Central memory CD8-positive, alpha-beta T cell (primary cell): ENCODE measurements around the gene GPI.
"Not testable (repeated sequence)": the region's sequence is repeated elsewhere in the genome, so short reads cannot be mapped to it uniquely, and the experiment has no call there.

Experiments
- ATAC-seq: fragments of 150-1000 bp; cut with Tn5 transposase; replicated peaks from 2 replicates; pipeline ENCODE4 v1.10.0; 2022; ENCODE audit warnings: mild to moderate bottlenecking, moderate FRiP score, moderate number of reproducible peaks; ENCODE audit not compliant: poor library complexity, severe bottlenecking; ENCODE audit errors: extremely low read depth
- DNase-seq, 2 donors: peaks; one replicate each; pipeline ENCODE4 v3.0.0; 2021; ENCODE audit warnings: low spot score in 2 of 2
- H3K27ac Mint-ChIP-seq: one replicate; pipeline ENCODE4 v1.8.0; 2022; ENCODE audit warnings: low read depth, mild to moderate bottlenecking, moderate library complexity, mixed read lengths
- H3K27me3 Mint-ChIP-seq: one replicate; pipeline ENCODE4 v1.8.0; 2022; ENCODE audit warnings: mixed read lengths
- H3K36me3 Mint-ChIP-seq: one replicate; pipeline ENCODE4 v1.8.0; 2022; ENCODE audit warnings: mild to moderate bottlenecking, moderate library complexity, mixed read lengths; ENCODE audit not compliant: insufficient read depth
- H3K4me1 Mint-ChIP-seq: one replicate; pipeline ENCODE4 v1.8.0; 2022; ENCODE audit warnings: mixed read lengths
- H3K4me3 Mint-ChIP-seq: one replicate; pipeline ENCODE4 v1.8.0; 2022; ENCODE audit warnings: mild to moderate bottlenecking, moderate library complexity, mixed read lengths
- H3K9me3 Mint-ChIP-seq: one replicate; pipeline ENCODE4 v1.8.0; 2022; ENCODE audit warnings: mixed read lengths

Gene GPI

DNA sequence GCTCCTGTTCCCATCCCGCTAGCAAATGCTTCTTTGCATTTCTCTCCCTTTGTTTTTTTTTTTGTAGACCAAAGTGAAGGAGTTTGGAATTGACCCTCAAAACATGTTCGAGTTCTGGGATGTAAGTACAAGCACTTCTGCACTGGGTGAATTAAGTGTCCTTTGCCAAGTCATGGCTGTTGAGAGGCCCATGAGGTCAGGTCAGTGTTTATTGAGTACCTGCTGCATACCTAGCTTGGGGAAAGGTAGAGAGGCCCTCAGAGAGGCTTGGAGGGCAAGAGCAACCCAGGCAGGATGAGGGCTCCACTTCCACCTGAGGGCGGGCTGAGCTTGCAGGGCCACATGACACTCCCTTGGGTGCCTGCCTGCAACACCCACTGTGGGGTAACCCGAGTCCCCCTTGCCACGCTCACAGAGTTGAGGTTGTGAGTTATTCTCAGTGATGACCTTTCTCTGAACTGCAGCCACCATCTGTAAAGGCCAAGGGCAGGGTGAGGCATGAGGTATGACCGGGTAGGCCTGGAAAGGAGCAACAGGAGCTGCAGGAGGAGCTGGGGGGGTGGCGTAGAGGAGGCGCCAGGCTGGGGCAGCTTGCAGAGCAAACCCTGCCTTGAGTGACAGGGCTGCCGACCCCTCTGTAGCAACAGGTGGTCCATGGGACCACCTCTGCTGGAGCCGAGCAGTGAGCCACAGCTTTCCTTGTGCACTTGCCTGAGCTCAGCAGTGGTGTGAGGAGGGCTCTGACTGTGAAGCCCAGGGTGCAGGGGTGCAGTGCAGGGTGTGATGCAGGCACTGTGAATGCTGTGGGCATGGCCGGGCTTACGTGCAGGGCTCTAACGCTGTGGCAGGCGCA, 16.6 kb downstream of the GPI start:
- Mint-ChIP-seq H3K27me3 (no peaks in the 10 kb centered on the region), H3K36me3 (peaks cover 31% of the 10 kb centered on the region), H3K27ac (no peak overlapping the region), H3K9me3 (no peaks in the 10 kb centered on the region), H3K4me1 (peaks cover 30% of the 10 kb centered on the region), H3K4me3 (no peak overlapping the region)
- ATAC-seq: no peak
- no peak for DNase-seq

DNA sequence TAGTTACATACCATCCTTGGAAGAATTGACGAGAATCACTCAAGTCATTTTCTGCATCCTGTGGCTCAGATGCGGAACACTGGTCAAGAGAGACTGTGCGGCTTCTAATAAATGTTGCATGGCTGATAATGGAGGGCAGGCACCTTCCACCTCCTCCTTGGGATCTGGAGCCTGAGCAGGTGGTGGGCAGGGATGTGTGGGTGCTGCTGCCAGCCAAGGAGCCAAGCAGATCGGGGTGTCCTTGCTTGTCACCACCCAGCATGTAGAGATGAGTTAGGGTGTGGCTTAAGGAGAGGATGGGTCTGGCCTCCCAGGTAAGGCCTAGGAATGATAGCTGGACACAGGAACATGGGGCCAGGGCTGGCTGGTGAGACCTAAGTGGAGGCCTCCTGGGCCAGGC, 17.5 kb downstream of the GPI start:
- no peak for ATAC-seq
- no peak for DNase-seq
- no peak overlapping the region for H3K4me3 Mint-ChIP-seq

DNA sequence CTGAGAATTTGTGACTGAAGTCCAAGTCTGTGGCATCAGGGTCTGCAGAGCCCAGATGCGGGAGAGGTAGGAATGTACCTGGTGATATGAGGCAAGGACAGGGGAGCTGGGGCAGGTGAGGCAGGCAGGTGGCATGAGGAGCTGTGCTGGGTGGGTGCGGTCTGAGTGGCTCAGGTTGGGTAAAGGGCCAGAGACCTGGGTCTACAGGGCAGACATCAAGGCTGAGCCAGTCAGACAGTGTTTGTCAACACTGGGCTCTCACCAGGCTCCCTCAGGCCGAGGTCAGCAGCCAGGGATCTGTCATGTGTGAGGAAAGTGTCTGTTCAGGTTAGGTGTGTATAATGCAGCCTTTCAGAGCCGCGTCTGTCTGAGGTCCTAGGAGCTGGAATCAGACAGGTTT, 18.6 kb downstream of the GPI start:
- peaks cover 26% of the 10 kb centered on the region for H3K36me3 Mint-ChIP-seq
- no peak for DNase-seq
- H3K4me1 Mint-ChIP-seq: peaks cover 30% of the 10 kb centered on the region
- H3K27me3 Mint-ChIP-seq: no peaks in the 10 kb centered on the region
- peak overlapping the region; percentile 71 for H3K27ac Mint-ChIP-seq
- no peaks in the 10 kb centered on the region for H3K9me3 Mint-ChIP-seq
- H3K4me3 Mint-ChIP-seq: no peak overlapping the region
- no peak for ATAC-seq

More for the DNA sequence above, 17.5 kb downstream of the GPI start:
- H3K36me3 Mint-ChIP-seq: peaks cover 30% of the 10 kb centered on the region
- no peaks in the 10 kb centered on the region for H3K9me3 Mint-ChIP-seq
- H3K27me3 Mint-ChIP-seq: no peaks in the 10 kb centered on the region
- peak overlapping the region; percentile 71 for H3K27ac Mint-ChIP-seq
- peaks cover 30% of the 10 kb centered on the region for H3K4me1 Mint-ChIP-seq

DNA sequence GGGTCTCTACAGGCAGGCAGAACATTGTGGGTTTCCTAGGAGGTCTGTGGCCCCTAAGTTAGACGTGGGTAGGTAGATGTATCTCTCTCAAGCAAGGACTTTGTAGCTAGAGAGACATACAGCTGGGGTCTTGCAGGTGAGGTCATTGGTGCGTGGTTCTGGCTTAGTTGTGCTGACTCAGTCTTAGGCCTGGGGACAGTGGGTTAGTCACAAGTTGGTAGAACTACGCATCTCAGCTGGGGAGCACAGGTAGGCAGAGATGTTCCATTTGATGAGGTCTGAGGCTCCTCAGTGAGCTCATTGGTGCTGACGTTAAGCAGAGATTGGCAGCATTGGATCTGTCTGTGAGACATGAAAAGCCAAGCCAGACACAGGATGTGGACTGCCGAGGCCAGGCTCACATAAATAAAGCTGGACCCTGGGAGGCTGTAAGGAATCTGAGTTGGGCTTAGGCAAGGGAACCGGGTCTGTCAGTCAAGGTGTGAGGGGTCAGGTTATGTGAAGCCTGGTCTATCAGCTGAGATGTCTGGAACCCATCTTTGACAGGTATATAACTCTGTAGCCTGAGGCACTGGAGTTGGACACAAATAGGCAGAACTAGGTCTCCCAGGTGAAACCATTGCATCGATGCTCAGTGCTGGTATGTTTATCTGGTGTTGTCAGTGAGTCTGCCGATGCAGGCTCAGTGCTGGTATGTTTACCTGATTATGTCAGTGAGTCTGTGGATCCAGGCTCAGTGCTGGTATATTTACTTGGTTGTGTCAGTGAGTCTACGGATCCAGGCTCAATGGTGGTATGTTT, 21.8 kb downstream of the GPI start:
- DNase-seq (no peak), ATAC-seq (no peak)
- Mint-ChIP-seq H3K4me1 (peaks cover 30% of the 10 kb centered on the region), H3K27me3 (no peaks in the 10 kb centered on the region), H3K4me3 (no peak overlapping the region), H3K27ac (peak overlapping the region; percentile 88), H3K36me3 (peaks cover 21% of the 10 kb centered on the region), H3K9me3 (no peaks in the 10 kb centered on the region)

DNA sequence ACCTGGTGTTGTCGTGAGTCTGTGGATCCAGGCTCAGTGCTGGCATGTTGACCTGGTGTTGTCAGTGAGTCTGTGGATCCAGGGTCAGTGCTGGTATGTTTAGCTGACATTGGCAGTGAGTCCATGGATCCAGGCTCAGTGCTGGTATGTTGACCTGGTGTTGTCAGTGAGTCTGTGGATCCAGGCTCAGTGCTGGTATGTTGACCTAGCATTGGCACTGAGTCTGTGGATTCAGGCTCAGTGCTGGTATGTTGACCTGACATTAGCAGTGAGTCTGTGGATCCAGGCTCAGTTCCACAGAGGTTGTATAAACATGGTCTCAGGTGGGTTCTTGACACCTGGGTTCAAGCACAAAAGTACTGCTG, 22.4 kb downstream of the GPI start:
- ATAC-seq: no peak
- DNase-seq: no peak
- Mint-ChIP-seq H3K27ac (no peak overlapping the region), H3K27me3 (no peaks in the 10 kb centered on the region), H3K4me3 (no peak overlapping the region), H3K4me1 (peaks cover 29% of the 10 kb centered on the region), H3K9me3 (no peaks in the 10 kb centered on the region), H3K36me3 (peaks cover 21% of the 10 kb centered on the region)

DNA sequence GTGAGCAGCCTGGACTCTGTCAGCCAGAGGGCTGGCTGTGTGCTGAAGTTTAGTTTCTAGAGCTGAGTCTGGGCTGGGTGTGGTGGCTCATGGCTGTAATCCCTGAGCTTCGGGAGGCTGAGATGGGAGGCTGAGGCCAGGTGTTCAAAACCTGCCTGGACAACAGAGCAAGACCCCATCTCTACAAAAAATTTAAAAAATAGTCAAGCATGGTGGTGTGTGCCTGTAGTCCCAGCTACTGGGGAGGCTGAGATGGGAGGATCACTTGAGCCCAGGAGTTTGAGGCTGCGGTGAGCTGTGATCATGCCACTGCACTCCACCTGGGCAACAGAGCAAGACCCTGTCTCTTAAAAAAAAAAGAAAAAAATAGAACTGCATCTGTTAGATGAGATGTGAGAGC, 23.7 kb downstream of the GPI start:
- not testable (repeated sequence) for H3K9me3 Mint-ChIP-seq, H3K27ac Mint-ChIP-seq, H3K27me3 Mint-ChIP-seq, H3K4me3 Mint-ChIP-seq, DNase-seq, ATAC-seq
- H3K4me1 Mint-ChIP-seq: peaks cover 16% of the 10 kb centered on the region
- H3K36me3 Mint-ChIP-seq: peaks cover 16% of the 10 kb centered on the region

DNA sequence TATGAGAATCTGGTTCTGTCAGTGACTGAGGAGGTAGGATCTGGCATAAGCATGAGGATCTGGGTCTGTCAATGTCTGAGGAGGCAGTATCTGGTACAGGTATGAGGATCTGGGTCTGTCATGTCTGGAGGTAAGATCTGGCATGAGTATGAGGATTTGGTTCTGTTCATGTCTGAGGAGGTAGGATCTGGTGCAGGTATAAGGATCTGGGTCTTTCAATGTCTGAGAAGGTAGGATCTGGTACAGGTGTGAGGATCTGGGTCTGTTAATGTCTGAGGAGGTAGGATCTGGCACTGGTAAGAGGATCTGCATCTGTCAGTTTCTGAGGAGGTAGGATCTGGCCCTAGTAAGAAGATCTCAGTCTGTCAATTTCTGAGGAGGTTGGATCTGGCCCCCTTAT, 26.8 kb downstream of the GPI start:
- no peaks in the 10 kb centered on the region for H3K27me3 Mint-ChIP-seq
- ATAC-seq (no peak), DNase-seq (no peak)
- no peak overlapping the region for H3K4me3 Mint-ChIP-seq
- peaks cover 10% of the 10 kb centered on the region for H3K36me3 Mint-ChIP-seq
- H3K27ac Mint-ChIP-seq: no peak overlapping the region
- H3K9me3 Mint-ChIP-seq: no peaks in the 10 kb centered on the region
- H3K4me1 Mint-ChIP-seq: no peaks in the 10 kb centered on the region

DNA sequence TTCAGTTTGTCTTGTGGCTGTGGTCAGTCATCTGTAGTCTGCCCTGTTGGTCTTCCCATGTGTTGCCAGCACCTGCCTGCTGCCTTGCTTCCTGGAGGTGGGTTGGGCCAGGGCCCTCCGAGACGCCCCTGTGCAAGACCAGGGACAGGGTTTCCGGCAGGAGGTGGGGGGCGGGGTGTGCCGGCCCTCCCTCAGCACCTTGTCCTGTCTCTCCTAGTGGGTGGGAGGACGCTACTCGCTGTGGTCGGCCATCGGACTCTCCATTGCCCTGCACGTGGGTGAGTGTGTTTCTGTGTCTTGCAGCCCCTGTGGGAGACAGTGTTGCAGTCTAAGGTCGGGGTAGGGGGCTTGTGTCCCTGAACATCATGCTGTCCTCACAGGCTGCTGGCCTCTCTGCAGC, 28.0 kb downstream of the GPI start:
- no peaks in the 10 kb centered on the region for H3K4me1 Mint-ChIP-seq
- no peaks in the 10 kb centered on the region for H3K9me3 Mint-ChIP-seq
- H3K36me3 Mint-ChIP-seq: peaks cover 8% of the 10 kb centered on the region
- H3K4me3 Mint-ChIP-seq: no peak overlapping the region
- no peak overlapping the region for H3K27ac Mint-ChIP-seq
- H3K27me3 Mint-ChIP-seq: no peaks in the 10 kb centered on the region
- ATAC-seq (no peak), DNase-seq (no peak)

DNA sequence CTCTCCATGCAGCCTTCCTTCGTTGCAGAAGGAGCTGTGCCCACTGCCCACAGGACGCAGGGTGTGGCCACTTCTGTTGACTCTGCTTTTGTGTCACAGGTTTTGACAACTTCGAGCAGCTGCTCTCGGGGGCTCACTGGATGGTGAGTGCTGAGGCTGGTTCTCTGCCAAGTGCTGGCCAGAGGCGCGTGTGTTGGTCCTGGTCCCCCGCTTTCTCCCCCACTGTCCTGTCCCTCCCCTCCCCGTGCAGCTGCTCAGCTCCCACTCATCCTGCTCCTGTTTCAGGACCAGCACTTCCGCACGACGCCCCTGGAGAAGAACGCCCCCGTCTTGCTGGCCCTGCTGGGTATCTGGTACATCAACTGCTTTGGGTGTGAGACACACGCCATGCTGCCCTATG, 28.6 kb downstream of the GPI start:
- Mint-ChIP-seq H3K4me3 (no peak overlapping the region), H3K27ac (no peak overlapping the region), H3K36me3 (peaks cover 7% of the 10 kb centered on the region), H3K27me3 (no peaks in the 10 kb centered on the region), H3K4me1 (no peaks in the 10 kb centered on the region), H3K9me3 (no peaks in the 10 kb centered on the region)
- DNase-seq (no peak), ATAC-seq (no peak)

DNA sequence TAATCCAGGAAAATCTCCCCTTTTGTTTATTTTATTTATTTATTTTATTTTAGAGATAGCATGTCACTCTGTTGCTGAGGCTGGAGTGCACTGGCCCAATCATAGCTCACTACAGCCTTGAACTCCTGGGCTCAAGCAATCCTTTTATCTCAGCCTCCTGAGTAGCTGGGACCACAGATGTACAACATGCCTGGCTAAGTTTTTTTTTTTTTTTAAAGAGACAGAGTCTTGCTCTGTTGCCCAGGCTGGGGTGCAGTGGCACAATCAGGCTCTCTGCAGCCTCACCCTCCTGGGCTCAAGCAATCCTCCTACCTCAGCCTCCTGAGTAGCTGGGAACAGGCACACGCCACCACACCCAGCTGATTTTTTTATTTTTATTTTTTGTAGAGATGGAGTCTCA, 32.9 kb downstream of the GPI start:
- DNase-seq (no peak), ATAC-seq (no peak)
- Mint-ChIP-seq H3K4me3 (no peak overlapping the region), H3K9me3 (no peaks in the 10 kb centered on the region), H3K36me3 (peaks cover 27% of the 10 kb centered on the region), H3K27ac (no peak overlapping the region), H3K4me1 (no peaks in the 10 kb centered on the region), H3K27me3 (no peaks in the 10 kb centered on the region)

DNA sequence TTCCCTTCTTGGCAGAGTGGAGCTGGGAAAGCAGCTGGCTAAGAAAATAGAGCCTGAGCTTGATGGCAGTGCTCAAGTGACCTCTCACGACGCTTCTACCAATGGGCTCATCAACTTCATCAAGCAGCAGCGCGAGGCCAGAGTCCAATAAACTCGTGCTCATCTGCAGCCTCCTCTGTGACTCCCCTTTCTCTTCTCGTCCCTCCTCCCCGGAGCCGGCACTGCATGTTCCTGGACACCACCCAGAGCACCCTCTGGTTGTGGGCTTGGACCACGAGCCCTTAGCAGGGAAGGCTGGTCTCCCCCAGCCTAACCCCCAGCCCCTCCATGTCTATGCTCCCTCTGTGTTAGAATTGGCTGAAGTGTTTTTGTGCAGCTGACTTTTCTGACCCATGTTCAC, 34.9 kb downstream of the GPI start:
- H3K4me3 Mint-ChIP-seq: no peak overlapping the region
- peak overlapping the region; percentile 74 for H3K27ac Mint-ChIP-seq
- ATAC-seq: no peak
- H3K36me3 Mint-ChIP-seq: peaks cover 29% of the 10 kb centered on the region
- peaks cover 8% of the 10 kb centered on the region for H3K4me1 Mint-ChIP-seq
- no peaks in the 10 kb centered on the region for H3K9me3 Mint-ChIP-seq
- DNase-seq: no peak
- H3K27me3 Mint-ChIP-seq: no peaks in the 10 kb centered on the region

DNA sequence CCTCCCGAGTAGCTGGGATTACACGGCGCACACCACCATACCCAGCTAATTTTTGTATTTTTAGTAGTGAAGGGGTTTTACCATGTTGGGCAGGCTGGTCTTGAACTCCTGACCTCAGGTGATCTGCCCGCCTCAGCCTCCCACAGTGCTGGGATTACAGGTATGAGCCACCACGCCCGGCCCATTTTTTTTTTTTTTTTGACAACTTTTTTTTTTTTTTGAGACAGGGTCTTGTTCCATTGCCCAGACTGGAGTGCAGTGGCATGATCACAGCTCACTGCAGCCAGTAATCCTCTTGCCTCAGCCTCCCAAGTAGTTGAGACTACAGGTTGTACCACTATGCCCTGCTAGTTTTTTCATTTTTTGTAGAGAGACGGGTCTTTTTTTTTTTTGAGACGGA, 35.8 kb downstream of the GPI start:
- not testable (repeated sequence) for H3K4me1 Mint-ChIP-seq, H3K27ac Mint-ChIP-seq, ATAC-seq, H3K4me3 Mint-ChIP-seq, DNase-seq, H3K27me3 Mint-ChIP-seq, H3K9me3 Mint-ChIP-seq
- H3K36me3 Mint-ChIP-seq: peaks cover 25% of the 10 kb centered on the region

DNA sequence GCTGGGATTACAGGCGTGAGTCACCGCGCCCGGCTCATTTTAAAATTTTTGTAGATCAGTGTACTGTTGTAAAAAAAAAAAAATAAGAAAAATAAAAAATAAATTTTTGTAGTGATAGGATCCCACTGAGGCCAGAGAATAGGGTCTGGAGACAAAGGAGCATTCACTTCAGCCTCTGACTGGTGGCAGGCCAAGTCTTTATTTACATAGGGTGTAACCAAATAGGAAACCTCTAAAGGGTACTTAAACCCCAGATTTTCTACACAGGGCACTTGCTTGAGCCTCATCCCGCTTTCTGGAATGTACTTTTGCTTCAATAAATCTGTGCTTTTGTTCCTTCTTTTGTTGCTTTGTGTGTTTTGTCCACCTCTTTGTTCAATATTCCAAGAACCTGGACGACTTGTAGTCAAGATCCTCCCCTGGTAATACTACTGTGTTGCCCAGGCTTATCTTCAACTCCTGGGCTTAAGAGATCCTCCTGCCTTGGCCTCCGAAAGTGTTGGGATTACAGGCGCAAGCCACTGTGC, 37.1 kb downstream of the GPI start:
- Mint-ChIP-seq H3K4me1 (peaks cover 8% of the 10 kb centered on the region), H3K27me3 (no peaks in the 10 kb centered on the region), H3K4me3 (no peak overlapping the region), H3K9me3 (no peaks in the 10 kb centered on the region), H3K36me3 (peaks cover 27% of the 10 kb centered on the region), H3K27ac (no peak overlapping the region)
- ATAC-seq (no peak), DNase-seq (no peak)
